RPMI8226 (cell line): ENCODE data around the gene BANP.
"Not testable (repeated sequence)": the region's sequence is repeated elsewhere in the genome, so short reads cannot be mapped to it uniquely, and the experiment has no call there.

Source experiments
- DNase-seq: peaks from one replicate; pipeline ENCODE4 v3.0.0-alpha.2; 2015

The BANP gene

GRCh38 chr16:88091221-88091971, 140.2 kb downstream of the BANP start:
- not testable (repeated sequence) for DNase-seq

- not testable (repeated sequence) for DNase-seq
Measured at GRCh38 chr16:88091972-88092302, 140.7 kb downstream of the BANP start.

GRCh38 chr16:88092791-88093555, 141.7 kb downstream of the BANP start:
- DNase-seq: not testable (repeated sequence)

GRCh38 chr16:88093556-88094252, 142.5 kb downstream of the BANP start:
- DNase-seq: not testable (repeated sequence)

- DNase-seq: not testable (repeated sequence)
Measured at GRCh38 chr16:88094253-88094575, 143.0 kb downstream of the BANP start.

GRCh38 chr16:88094900-88095299, 143.7 kb downstream of the BANP start:
- DNase-seq: not testable (repeated sequence)

- not testable (repeated sequence) for DNase-seq
Measured at GRCh38 chr16:88096659-88097058, 145.4 kb downstream of the BANP start.

- DNase-seq: not testable (repeated sequence)
Measured at GRCh38 chr16:88098731-88099562, 147.7 kb downstream of the BANP start.

- no peak for DNase-seq
Measured at GRCh38 chr16:88099563-88099890, 148.3 kb downstream of the BANP start.

GRCh38 chr16:88099956-88100355, 148.7 kb downstream of the BANP start:
- DNase-seq: not testable (repeated sequence)

GRCh38 chr16:88100801-88101622, 149.8 kb downstream of the BANP start:
- not testable (repeated sequence) for DNase-seq

- DNase-seq: not testable (repeated sequence)
Measured at GRCh38 chr16:88101623-88102105, 150.4 kb downstream of the BANP start.

GRCh38 chr16:88102597-88102996, 151.4 kb downstream of the BANP start:
- DNase-seq: no peak

- DNase-seq: no peak
Measured at GRCh38 chr16:88103011-88103410, 151.8 kb downstream of the BANP start.

GRCh38 chr16:88103581-88104188, 152.5 kb downstream of the BANP start:
- DNase-seq: no peak

- not testable (repeated sequence) for DNase-seq
Measured at GRCh38 chr16:88104363-88104762, 153.1 kb downstream of the BANP start.

GRCh38 chr16:88105574-88106140, 154.4 kb downstream of the BANP start:
- peak; percentile 33 for DNase-seq

- not testable (repeated sequence) for DNase-seq
Measured at GRCh38 chr16:88106566-88106965, 155.3 kb downstream of the BANP start.

GRCh38 chr16:88108762-88109161, 157.5 kb downstream of the BANP start:
- no peak for DNase-seq

GRCh38 chr16:88109726-88110621, 158.7 kb downstream of the BANP start:
- not testable (repeated sequence) for DNase-seq
